Neural cell (in vitro differentiated cells): ENCODE measurements around the gene CROT. TPM values are rescaled to one million over a fixed set of nuclear protein-coding genes. Genes with fewer than 3 reads are reported as not detected.

Source experiments
- H2AFZ ChIP-seq: fragments of 200-600, 300-800 bp; sonication (generic), shearing (Covaris generic); 2 replicates; pipeline ENCODE4 v1.6.0; 2014; ENCODE audit warnings: low read depth, mild to moderate bottlenecking, antibody characterized with exemption, low read length, moderate library complexity
- H3F3A ChIP-seq: fragments of 200-600 bp; shearing (Covaris generic); 2 replicates; pipeline ENCODE4 v1.6.1; 2016; ENCODE audit warnings: mild to moderate bottlenecking, moderate library complexity, mixed read lengths, antibody characterized with exemption, low read length; ENCODE audit not compliant: insufficient read depth, poor library complexity, severe bottlenecking
- H3K27ac ChIP-seq: fragments of 200-600, 300-800 bp; sonication (generic), shearing (Covaris generic); 2 replicates; pipeline ENCODE4 v1.5.1; 2014; ENCODE audit warnings: mild to moderate bottlenecking, low read length, moderate library complexity
- H3K27me3 ChIP-seq: fragments of 300-800, 200-600 bp; sonication (generic), shearing (Covaris generic); 2 replicates; pipeline ENCODE4 v1.6.0; 2014; ENCODE audit warnings: mild to moderate bottlenecking, low read depth, low read length, moderate library complexity; ENCODE audit not compliant: insufficient read depth
- H3K36me3 ChIP-seq: fragments of 300-800, 200-600 bp; sonication (generic), shearing (Covaris generic); 2 replicates; pipeline ENCODE4 v1.5.1; 2014; ENCODE audit warnings: mild to moderate bottlenecking, antibody characterized with exemption, low read length, moderate library complexity; ENCODE audit not compliant: insufficient read depth
- H3K4me2 ChIP-seq: fragments of 300-800, 200-600 bp; sonication (generic), shearing (Covaris generic); 2 replicates; pipeline ENCODE4 v1.6.0; 2014; ENCODE audit warnings: mild to moderate bottlenecking, low read length
- H3K4me3 ChIP-seq: fragments of 300-800, 200-600 bp; sonication (generic), shearing (Covaris generic); 2 replicates; pipeline ENCODE4 v1.5.1; 2014; ENCODE audit warnings: mild to moderate bottlenecking, low read length, moderate library complexity
- H3K79me2 ChIP-seq: fragments of 200-600 bp; shearing (Covaris generic); replicated peaks from 2 replicates; pipeline ENCODE4 v1.6.0; 2014; ENCODE audit warnings: mild to moderate bottlenecking, low read length, moderate library complexity; ENCODE audit not compliant: insufficient read depth
- H3K9ac ChIP-seq: fragments of 300-800, 200-600 bp; sonication (generic), shearing (Covaris generic); 2 replicates; pipeline ENCODE4 v1.6.1; 2016; ENCODE audit warnings: mild to moderate bottlenecking, low read length, mixed read lengths
- H3K9me2 ChIP-seq: fragments of 200-600 bp; shearing (Covaris generic); 2 replicates; pipeline ENCODE4 v1.6.1; 2016; ENCODE audit warnings: mild to moderate bottlenecking, low read length, mixed read lengths; ENCODE audit not compliant: insufficient read depth
- H3K9me3 ChIP-seq: fragments of 200-600, 300-800 bp; sonication (generic), shearing (Covaris generic); 2 replicates; pipeline ENCODE4 v1.6.1; 2016; ENCODE audit warnings: mild to moderate bottlenecking, mixed run types, low read length, moderate library complexity, mixed read lengths
- H4K20me1 ChIP-seq: fragments of 200-600 bp; shearing (Covaris generic); 2 replicates; pipeline ENCODE4 v1.6.1; 2016; ENCODE audit warnings: mild to moderate bottlenecking, mixed run types; ENCODE audit not compliant: insufficient read depth
- CTCF ChIP-seq: fragments of 450-650 bp; IDR thresholded peaks from 2 replicates; pipeline ENCODE4 v1.5.1; 2014; ENCODE audit warnings: antibody characterized with exemption, mild to moderate bottlenecking, moderate library complexity; ENCODE audit not compliant: poor library complexity, severe bottlenecking
- EP300 ChIP-seq: fragments of 450-650 bp; conservative IDR thresholded peaks from 2 replicates; pipeline ENCODE4 v1.6.1; 2014; ENCODE audit warnings: antibody characterized with exemption, mild to moderate bottlenecking, moderate library complexity; ENCODE audit not compliant: poor library complexity, severe bottlenecking
- MXI1 ChIP-seq: fragments of 450-650 bp; conservative IDR thresholded peaks from 2 replicates; pipeline ENCODE4 v1.6.1; 2014; ENCODE audit warnings: antibody characterized with exemption, mild to moderate bottlenecking; ENCODE audit not compliant: poor library complexity, severe bottlenecking
- POLR2AphosphoS5 ChIP-seq: IDR thresholded peaks from 2 replicates; pipeline ENCODE4 v1.6.1; 2012
- REST ChIP-seq: IDR thresholded peaks from 2 replicates; pipeline ENCODE4 v1.6.1; 2012; ENCODE audit warnings: borderline replicate concordance
- TAF1 ChIP-seq: IDR thresholded peaks from 2 replicates; pipeline ENCODE4 v1.6.1; 2012; ENCODE audit warnings: low read depth
- polyA plus RNA-seq: library from polyadenylated mRNA; depleted of rRNA; stranded (reverse); fragments of >200 nt; gene quantifications from 2 replicates; pipeline ENCODE4 v1.2.3, GENCODE V29; 2014

The CROT gene
- polyA plus RNA-seq, 1 donor from 2014 or later, result 20.6 TPM

- Histone ChIP-seq H3K9ac (no peak overlapping the region), H3K9me3 (no peaks in the 10 kb centered on the region), H3K27ac (no peak overlapping the region), H4K20me1 (no peaks in the 10 kb centered on the region), H3K4me2 (no peak overlapping the region), H3K79me2 (no peaks in the 10 kb centered on the region), H3K27me3 (no peaks in the 10 kb centered on the region), H3K9me2 (no peaks in the 10 kb centered on the region), H3K36me3 (no peaks in the 10 kb centered on the region), H2AFZ (no peak overlapping the region), H3K4me3 (no peak overlapping the region), H3F3A (no peaks in the 10 kb centered on the region)
- TF ChIP-seq MXI1 (no peak), CTCF (no peak), TAF1 (no peak), POLR2AphosphoS5 (no peak), EP300 (no peak), REST (no peak)
Observed at GRCh38 chr7:87426160-87426559, 80.7 kb downstream of the CROT start.

GRCh38 chr7:87427288-87427687 is 81.8 kb downstream of the CROT start:
- H3K4me2 ChIP-seq, result no peak overlapping the region
- TF ChIP-seq EP300, result no peak
- no peaks in the 10 kb centered on the region for H4K20me1 ChIP-seq
- H3K27ac ChIP-seq, result no peak overlapping the region
- H3K4me3 ChIP-seq, result no peak overlapping the region
- no peaks in the 10 kb centered on the region for H3K36me3 ChIP-seq
- H3K79me2 ChIP-seq, result no peaks in the 10 kb centered on the region
- no peak overlapping the region for H2AFZ ChIP-seq
- no peaks in the 10 kb centered on the region for H3K27me3 ChIP-seq
- no peaks in the 10 kb centered on the region for H3K9me2 ChIP-seq
- no peak overlapping the region for H3K9ac ChIP-seq
- no peaks in the 10 kb centered on the region for H3K9me3 ChIP-seq
- H3F3A ChIP-seq, result no peaks in the 10 kb centered on the region

GRCh38 chr7:87432536-87432935 is 87.1 kb downstream of the CROT start:
- Histone ChIP-seq H3K4me2 (no peak overlapping the region), H2AFZ (no peak overlapping the region), H3K9me2 (no peaks in the 10 kb centered on the region), H3K4me3 (no peak overlapping the region), H3K9me3 (no peaks in the 10 kb centered on the region), H3K79me2 (no peaks in the 10 kb centered on the region), H3K27ac (no peak overlapping the region), H3F3A (no peaks in the 10 kb centered on the region), H4K20me1 (no peaks in the 10 kb centered on the region), H3K9ac (no peak overlapping the region), H3K36me3 (no peaks in the 10 kb centered on the region), H3K27me3 (no peaks in the 10 kb centered on the region)
- TF ChIP-seq MXI1 (no peak), POLR2AphosphoS5 (no peak)
